Panc1 (cell line): ENCODE measurements around the gene OR11H7. TPM values are rescaled to one million over a fixed set of nuclear protein-coding genes. Genes with fewer than 3 reads are reported as not detected.

ENCODE experiments used
- ATAC-seq: fragments of 200-7000 bp; cut with Tn5 transposase; 2 replicates; pipeline ENCODE4 v1.9.1; 2020; ENCODE audit warnings: mild to moderate bottlenecking, moderate library complexity
- BruUV-seq: library from RNA; stranded (reverse); fragments of 400-500 nt; replicated peaks from 2 replicates; lab custom pipeline; 2021; lab: Mats Ljungman, UMichigan
- CTCF ChIA-PET: fragments of 300-600 bp; sonication (Branson Sonifier 250); formaldehyde crosslinking; loops from one replicate; lab custom pipeline; 2022; ENCODE audit warnings: antibody characterized with exemption; lab: Charles Lee
- POLR2A ChIA-PET: fragments of 300-600 bp; sonication (Branson Sonifier 250); formaldehyde crosslinking; loops from one replicate; lab custom pipeline; 2022; ENCODE audit warnings: antibody characterized with exemption; lab: Charles Lee
- DNase-seq: peaks from one replicate; pipeline ENCODE4 v3.0.0-alpha.2; 2010; ENCODE audit warnings: low read depth, low spot score
- H3K27ac ChIP-seq: 2 replicates; pipeline ENCODE4 v1.5.1; 2011; ENCODE audit warnings: mild to moderate bottlenecking, low read length, inconsistent platforms
- H3K27me3 ChIP-seq: fragments of 200-500 bp; sonication (Bioruptor generic); 2 replicates; pipeline ENCODE4 v1.6.0; 2014; ENCODE audit warnings: low read length, inconsistent platforms; ENCODE audit not compliant: control insufficient read depth, insufficient read depth
- H3K36me3 ChIP-seq: fragments of 200-500 bp; sonication (Bioruptor generic); 2 replicates; pipeline ENCODE4 v1.5.1; 2014; ENCODE audit warnings: inconsistent platforms, mild to moderate bottlenecking, low read length, moderate library complexity; ENCODE audit not compliant: control insufficient read depth, insufficient read depth
- H3K4me1 ChIP-seq: 2 replicates; pipeline ENCODE4 v1.5.1; 2011; ENCODE audit warnings: inconsistent platforms, mild to moderate bottlenecking, low read length, moderate library complexity; ENCODE audit not compliant: control insufficient read depth, insufficient read depth
- H3K4me3 ChIP-seq, 2 experiments: 2 replicates each; pipeline ENCODE4 v1.5.1; 2011 to 2012; ENCODE audit warnings: low read depth in 2 of 2, low read length in 2 of 2, mild to moderate bottlenecking in 2 of 2, inconsistent platforms in 1 of 2, moderate library complexity in 1 of 2
- H3K9me3 ChIP-seq: fragments of 200-500 bp; sonication (Bioruptor generic); 2 replicates; pipeline ENCODE4 v1.5.1; 2014; ENCODE audit warnings: low read depth, mild to moderate bottlenecking, inconsistent platforms, low read length, moderate library complexity; ENCODE audit not compliant: control insufficient read depth, insufficient read depth
- CTCF ChIP-seq: fragments of 450-650 bp; IDR thresholded peaks from 2 replicates; pipeline ENCODE4 v1.5.1; 2017; ENCODE audit warnings: mild to moderate bottlenecking
- POLR2AphosphoS5 ChIP-seq: IDR thresholded peaks from 2 replicates; pipeline ENCODE4 v1.6.1; 2012; ENCODE audit warnings: mild to moderate bottlenecking, low read depth, low read length, moderate library complexity
- SIN3A ChIP-seq: IDR thresholded peaks from 2 replicates; pipeline ENCODE4 v1.6.1; 2012; ENCODE audit warnings: low read depth, mild to moderate bottlenecking, low read length, moderate library complexity, borderline replicate concordance; ENCODE audit not compliant: insufficient read depth
- TCF7L2 ChIP-seq: IDR thresholded peaks from 2 replicates; pipeline ENCODE4 v1.6.1; 2011; ENCODE audit warnings: mild to moderate bottlenecking, low read depth, low read length, inconsistent platforms
- in situ Hi-C: cut with HindIII; loops from 2 replicates; pipeline ENCODE4 v1.10.0; 2016; ENCODE audit warnings: low sequenced_read_pairs, low pct_unique_long_range_greater_than_20kb
- intact Hi-C: fragments of 100-400 bp; cut with micrococcal nuclease; formaldehyde crosslinking; loops from one replicate; pipeline ENCODE4 v1.10.0; 2022; ENCODE audit not compliant: unreplicated experiment
- total RNA-seq: library from RNA; stranded (reverse); gene quantifications from one replicate; pipeline ENCODE4 v1.2.1, GENCODE V29; 2021; ENCODE audit not compliant: unreplicated experiment
- TF ChIP-seq, protein P1 (sequence below), 2 experiments: IDR thresholded peaks; 2 replicates each; pipeline ENCODE4 v1.6.1; 2011 to 2012; ENCODE audit warnings: low read depth in 2 of 2, control low read depth in 1 of 2, low read length in 1 of 2, mild to moderate bottlenecking in 1 of 2, moderate library complexity in 1 of 2; ENCODE audit not compliant: insufficient read depth in 1 of 2

OR11H7 gene
- total RNA-seq, 1 experiment from 2014 or later = not detected

DNA sequence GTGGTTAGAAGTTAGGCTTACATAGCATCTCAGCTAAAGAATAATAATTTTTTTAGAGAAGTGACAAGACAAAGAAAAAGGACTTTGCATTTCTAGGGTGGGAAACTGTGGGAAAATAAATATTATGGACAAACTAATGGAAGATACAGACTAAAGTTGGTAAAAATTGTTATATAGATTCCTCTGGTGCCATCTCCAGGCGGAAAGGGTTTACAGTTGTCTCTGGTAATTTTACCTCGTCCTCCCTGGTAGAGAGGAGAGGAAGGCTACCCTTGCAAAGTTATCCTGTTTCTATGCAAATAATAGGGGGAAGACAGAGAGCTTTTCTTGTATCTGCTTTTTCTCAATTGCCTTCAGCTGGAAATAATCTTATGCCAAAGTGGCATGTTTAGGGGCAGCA, 32.9 kb upstream of the OR11H7 start:
- in situ Hi-C loops = no loop called here
- ChIA-PET CTCF (no interaction called here), POLR2A (no interaction called here)
- TF ChIP-seq SIN3A (no peak), CTCF (no peak), POLR2AphosphoS5 (no peak), TCF7L2 (no peak)
- TF ChIP-seq, protein P1, sequence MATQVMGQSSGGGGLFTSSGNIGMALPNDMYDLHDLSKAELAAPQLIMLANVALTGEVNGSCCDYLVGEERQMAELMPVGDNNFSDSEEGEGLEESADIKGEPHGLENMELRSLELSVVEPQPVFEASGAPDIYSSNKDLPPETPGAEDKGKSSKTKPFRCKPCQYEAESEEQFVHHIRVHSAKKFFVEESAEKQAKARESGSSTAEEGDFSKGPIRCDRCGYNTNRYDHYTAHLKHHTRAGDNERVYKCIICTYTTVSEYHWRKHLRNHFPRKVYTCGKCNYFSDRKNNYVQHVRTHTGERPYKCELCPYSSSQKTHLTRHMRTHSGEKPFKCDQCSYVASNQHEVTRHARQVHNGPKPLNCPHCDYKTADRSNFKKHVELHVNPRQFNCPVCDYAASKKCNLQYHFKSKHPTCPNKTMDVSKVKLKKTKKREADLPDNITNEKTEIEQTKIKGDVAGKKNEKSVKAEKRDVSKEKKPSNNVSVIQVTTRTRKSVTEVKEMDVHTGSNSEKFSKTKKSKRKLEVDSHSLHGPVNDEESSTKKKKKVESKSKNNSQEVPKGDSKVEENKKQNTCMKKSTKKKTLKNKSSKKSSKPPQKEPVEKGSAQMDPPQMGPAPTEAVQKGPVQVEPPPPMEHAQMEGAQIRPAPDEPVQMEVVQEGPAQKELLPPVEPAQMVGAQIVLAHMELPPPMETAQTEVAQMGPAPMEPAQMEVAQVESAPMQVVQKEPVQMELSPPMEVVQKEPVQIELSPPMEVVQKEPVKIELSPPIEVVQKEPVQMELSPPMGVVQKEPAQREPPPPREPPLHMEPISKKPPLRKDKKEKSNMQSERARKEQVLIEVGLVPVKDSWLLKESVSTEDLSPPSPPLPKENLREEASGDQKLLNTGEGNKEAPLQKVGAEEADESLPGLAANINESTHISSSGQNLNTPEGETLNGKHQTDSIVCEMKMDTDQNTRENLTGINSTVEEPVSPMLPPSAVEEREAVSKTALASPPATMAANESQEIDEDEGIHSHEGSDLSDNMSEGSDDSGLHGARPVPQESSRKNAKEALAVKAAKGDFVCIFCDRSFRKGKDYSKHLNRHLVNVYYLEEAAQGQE (IDR thresholded peaks at IDR 0.05; ENCODE audit: insufficient read depth in 1 of 2, low read depth in 2 of 2, low read length in 1 of 2) = no peak
- Histone ChIP-seq H3K36me3 (no peaks in the 10 kb centered on the region), H3K9me3 (no peaks in the 10 kb centered on the region), H3K4me3 (no peak overlapping the region), H3K27me3 (no peaks in the 10 kb centered on the region), H3K4me1 (no peaks in the 10 kb centered on the region), H3K27ac (no peak overlapping the region)
- BruUV-seq = no TSS peak
- no peak for DNase-seq
- ATAC-seq = no peak
- intact Hi-C loops = no loop called here

- ChIA-PET POLR2A (no interaction called here), CTCF (no interaction called here)
- Histone ChIP-seq H3K27ac (no peak overlapping the region), H3K9me3 (no peaks in the 10 kb centered on the region), H3K27me3 (no peaks in the 10 kb centered on the region), H3K4me1 (no peaks in the 10 kb centered on the region), H3K4me3 (no peak overlapping the region), H3K36me3 (no peaks in the 10 kb centered on the region)
- no TSS peak for BruUV-seq
- intact Hi-C loops = no loop called here
- no peak for DNase-seq
- TF ChIP-seq TCF7L2 (no peak), SIN3A (no peak), CTCF (no peak), POLR2AphosphoS5 (no peak)
- TF ChIP-seq, protein P1 (IDR thresholded peaks at IDR 0.05; ENCODE audit: insufficient read depth in 1 of 2, low read depth in 2 of 2, low read length in 1 of 2) = no peak
- in situ Hi-C loops = no loop called here
- ATAC-seq = no peak
Measured at GRCh38 chr14:20197459-20197858, 31.3 kb upstream of the OR11H7 start.
